Liver (tissue), 9 donors: Measurements from ENCODE around the gene BSDC1. TPM values are rescaled to one million over a fixed set of nuclear protein-coding genes. Genes with fewer than 3 reads are reported as not detected.

ENCODE experiments used
- DNase-seq: peaks from one replicate; pipeline ENCODE4 v3.0.0-alpha.2; 2017; ENCODE audit warnings: low spot score
- H3K27ac ChIP-seq, 2 donors: one replicate each; pipeline ENCODE4 v1.7.0; 2013; ENCODE audit warnings: inconsistent platforms in 2 of 2, low read length in 2 of 2, control low read depth in 1 of 2, low read depth in 1 of 2, mild to moderate bottlenecking in 1 of 2
- H3K27me3 ChIP-seq, 4 donors: one replicate each; pipeline versions ENCODE4 v1.6.1 to v1.7.0; 2013; ENCODE audit warnings: low read length in 3 of 4, inconsistent platforms in 1 of 4, mild to moderate bottlenecking in 1 of 4, moderate library complexity in 1 of 4; ENCODE audit not compliant: control insufficient read depth in 4 of 4, insufficient read depth in 4 of 4
- H3K36me3 ChIP-seq, 4 donors: one replicate each; pipeline versions ENCODE4 v1.6.1 to v1.7.0; 2013; ENCODE audit warnings: low read length in 3 of 4, mild to moderate bottlenecking in 3 of 4, low read depth in 1 of 4, moderate library complexity in 1 of 4; ENCODE audit not compliant: control insufficient read depth in 4 of 4, insufficient read depth in 3 of 4
- H3K4me1 ChIP-seq, 4 donors: one replicate each; pipeline versions ENCODE4 v1.6.1 to v1.7.0; 2013; ENCODE audit warnings: low read length in 3 of 4, mild to moderate bottlenecking in 3 of 4, moderate library complexity in 1 of 4; ENCODE audit not compliant: control insufficient read depth in 4 of 4, insufficient read depth in 4 of 4
- H3K4me3 ChIP-seq, 3 donors: one replicate each; pipeline versions ENCODE4 v1.6.1 to v1.7.0; 2013; ENCODE audit warnings: low read length in 3 of 3, control low read depth in 1 of 3, low read depth in 1 of 3, mild to moderate bottlenecking in 1 of 3
- H3K9ac ChIP-seq, 2 donors: one replicate each; pipeline ENCODE4 v1.7.0; 2013; ENCODE audit warnings: low read length in 2 of 2, mild to moderate bottlenecking in 2 of 2, moderate library complexity in 2 of 2, control low read depth in 1 of 2, low read depth in 1 of 2
- H3K9me3 ChIP-seq, 4 donors: one replicate each; pipeline versions ENCODE4 v1.6.1 to v1.7.0; 2013; ENCODE audit warnings: low read length in 3 of 4; ENCODE audit not compliant: control insufficient read depth in 4 of 4
- ATF3 ChIP-seq: IDR thresholded peaks from 2 replicates; pipeline ENCODE4 v1.6.1; 2016; ENCODE audit warnings: antibody characterized with exemption
- CTCF ChIP-seq: fragments of 150-350 bp; IDR thresholded peaks from 2 replicates; pipeline ENCODE4 v1.5.1; 2017; ENCODE audit warnings: improper control_type of control experiment, low read depth, low read length; ENCODE audit not compliant: missing input control
- EGR1 ChIP-seq, 2 donors: IDR thresholded peaks; 2 replicates each; pipeline ENCODE4 v1.6.1; 2016 to 2018; ENCODE audit warnings: antibody characterized with exemption in 2 of 2, low read depth in 2 of 2
- FOXA1 ChIP-seq: IDR thresholded peaks from 2 replicates; pipeline ENCODE4 v1.6.1; 2016; ENCODE audit warnings: antibody characterized with exemption
- FOXA2 ChIP-seq: IDR thresholded peaks from 2 replicates; pipeline ENCODE4 v1.6.1; 2016; ENCODE audit warnings: antibody characterized with exemption
- GABPA ChIP-seq, 2 donors: IDR thresholded peaks in 1 of 2; conservative IDR thresholded peaks in 1 of 2; 2 replicates each; pipeline ENCODE4 v1.6.1; 2016; ENCODE audit warnings: antibody characterized with exemption in 2 of 2, mild to moderate bottlenecking in 1 of 2, moderate library complexity in 1 of 2
- HNF4A ChIP-seq, 2 donors: conservative IDR thresholded peaks; 2 replicates each; pipeline ENCODE4 v1.6.1; 2016; ENCODE audit warnings: antibody characterized with exemption in 2 of 2, mild to moderate bottlenecking in 2 of 2
- HNF4G ChIP-seq: IDR thresholded peaks from 2 replicates; pipeline ENCODE4 v1.6.1; 2016; ENCODE audit warnings: antibody characterized with exemption
- JUND ChIP-seq, 2 donors: IDR thresholded peaks; 2 replicates each; pipeline ENCODE4 v1.6.1; 2016; ENCODE audit warnings: antibody characterized with exemption in 2 of 2
- MAX ChIP-seq: IDR thresholded peaks from 2 replicates; pipeline ENCODE4 v1.6.1; 2016; ENCODE audit warnings: antibody characterized with exemption
- NR2F2 ChIP-seq: IDR thresholded peaks from 2 replicates; pipeline ENCODE4 v1.6.1; 2016; ENCODE audit warnings: antibody characterized with exemption
- RAD21 ChIP-seq, 2 donors: IDR thresholded peaks; 2 replicates each; pipeline ENCODE4 v1.6.1; 2016; ENCODE audit warnings: antibody characterized with exemption in 2 of 2, mild to moderate bottlenecking in 2 of 2
- REST ChIP-seq: IDR thresholded peaks from 2 replicates; pipeline ENCODE4 v1.6.1; 2016; ENCODE audit warnings: antibody characterized with exemption, mild to moderate bottlenecking
- RXRA ChIP-seq, 2 donors: IDR thresholded peaks; 2 replicates each; pipeline ENCODE4 v1.6.1; 2017 to 2018; ENCODE audit warnings: antibody characterized with exemption in 2 of 2, mild to moderate bottlenecking in 1 of 2
- SP1 ChIP-seq: IDR thresholded peaks from 2 replicates; pipeline ENCODE4 v1.6.1; 2018; ENCODE audit warnings: antibody characterized with exemption, mild to moderate bottlenecking
- TAF1 ChIP-seq: conservative IDR thresholded peaks from 2 replicates; pipeline ENCODE4 v1.6.1; 2016; ENCODE audit warnings: antibody characterized with exemption, mild to moderate bottlenecking
- YY1 ChIP-seq: IDR thresholded peaks from 2 replicates; pipeline ENCODE4 v1.6.1; 2016; ENCODE audit warnings: antibody characterized with exemption, mild to moderate bottlenecking
- ZBTB33 ChIP-seq: IDR thresholded peaks from 2 replicates; pipeline ENCODE4 v1.6.1; 2016; ENCODE audit warnings: antibody characterized with exemption
- WGBS: extraction: QIAGEN DNeasy Blood & Tissue Kit; methylation state at CpG from one replicate; pipeline ENCODE4 v1.1.7; 2013; 5-methylcytosine and 5-hydroxymethylcytosine counted together
- polyA plus RNA-seq, 2 donors: library from polyadenylated mRNA; stranded (reverse) in 1 of 2; unstranded in 1 of 2; fragments of 200-250 nt in 1 of 2; fragments of >200 nt in 1 of 2; fragmentation: Nextera tagmentation in 1 of 2; extraction: Ambion mirVana in 1 of 2; gene quantifications; one replicate each; pipeline versions ENCODE4 v1.2.1 to v1.2.3, GENCODE V29; 2013 to 2015
- total RNA-seq, 2 donors: library from RNA; depleted of rRNA; stranded (reverse); fragments of >200 nt; gene quantifications; one replicate each; pipeline ENCODE4 v1.2.3, GENCODE V29; 2014
- donor health status: healthy.
- donor health status: healthy.
- donor health status: healthy.
- donor health status: healthy.
- donor health status: healthy.

The BSDC1 gene
- total and polyA plus RNA-seq, 4 donors = 40.0 to 65.9 (median 52.0) TPM

- H3K4me3 ChIP-seq = no peak overlapping the region
- H3K27me3 ChIP-seq = no peaks in the 10 kb centered on the region
- DNase-seq = peak; percentile 67
- H3K9me3 ChIP-seq = peaks cover 2 to 9% (median 3%) of the 10 kb centered on the region in 4 donors
- TF ChIP-seq EGR1 (IDR thresholded peaks at IDR 0.05; ENCODE audit: low read depth in 2 of 2) (no peak), FOXA2 (no peak), FOXA1 (no peak), YY1 (no peak), CTCF (peak; percentile 91), RXRA (IDR thresholded peaks at IDR 0.05) (no peak), ZBTB33 (no peak), ATF3 (no peak), NR2F2 (no peak), HNF4G (no peak), REST (no peak), MAX (peak; percentile 70), HNF4A (conservative IDR thresholded peaks at IDR 0.05) (peak; percentile 32 to 37), GABPA (IDR thresholded peaks at IDR 0.05 in 1 of 2, conservative IDR thresholded peaks at IDR 0.05 in 1 of 2) (no peak), SP1 (no peak), TAF1 (no peak), RAD21 (IDR thresholded peaks at IDR 0.05) (peak; percentile 94 to 96), JUND (IDR thresholded peaks at IDR 0.05) (no peak)
- no peak overlapping the region for H3K27ac ChIP-seq
- no peaks in the 10 kb centered on the region for H3K36me3 ChIP-seq
- 52% methylated on average over 10 of the region's 10 CpGs for WGBS
- H3K9ac ChIP-seq = no peak overlapping the region
- H3K4me1 ChIP-seq = no peaks in the 10 kb centered on the region
Observed at GRCh38 chr1:32413507-32414185, 19.4 kb upstream of the BSDC1 start.
